Kidney epithelial cell (primary cell): ENCODE measurements around the gene PARP9. TPM values are rescaled to one million over a fixed set of nuclear protein-coding genes. Genes with fewer than 3 reads are reported as not detected.

Source experiments
- DNase-seq: peaks from one replicate; pipeline ENCODE4 v3.0.0-alpha.2; 2010; ENCODE audit warnings: low read depth
- H3K27me3 ChIP-seq: 2 replicates; pipeline ENCODE4 v1.6.0; 2011; ENCODE audit warnings: low read length; ENCODE audit not compliant: control insufficient read depth, insufficient read depth
- H3K36me3 ChIP-seq: 2 replicates; pipeline ENCODE4 v1.5.1; 2011; ENCODE audit warnings: low read length; ENCODE audit not compliant: control insufficient read depth, insufficient read depth
- H3K4me3 ChIP-seq: 2 replicates; pipeline ENCODE4 v1.5.1; 2011; ENCODE audit warnings: low read depth, mild to moderate bottlenecking, control low read depth, low read length
- total RNA-seq: library from RNA; depleted of rRNA; stranded (reverse); fragments of >200 nt; gene quantifications from 2 replicates; pipeline ENCODE4 v1.2.3, GENCODE V29; 2015
- TF ChIP-seq, protein P1 (sequence below): IDR thresholded peaks from 2 replicates; pipeline ENCODE4 v1.5.1; 2011; ENCODE audit warnings: mild to moderate bottlenecking, moderate library complexity, low read length, control low read depth, inconsistent platforms; ENCODE audit not compliant: insufficient read depth, poor library complexity, severe bottlenecking

PARP9 gene
- total RNA-seq, 1 donor from 2014 or later: 15.8 TPM

DNA sequence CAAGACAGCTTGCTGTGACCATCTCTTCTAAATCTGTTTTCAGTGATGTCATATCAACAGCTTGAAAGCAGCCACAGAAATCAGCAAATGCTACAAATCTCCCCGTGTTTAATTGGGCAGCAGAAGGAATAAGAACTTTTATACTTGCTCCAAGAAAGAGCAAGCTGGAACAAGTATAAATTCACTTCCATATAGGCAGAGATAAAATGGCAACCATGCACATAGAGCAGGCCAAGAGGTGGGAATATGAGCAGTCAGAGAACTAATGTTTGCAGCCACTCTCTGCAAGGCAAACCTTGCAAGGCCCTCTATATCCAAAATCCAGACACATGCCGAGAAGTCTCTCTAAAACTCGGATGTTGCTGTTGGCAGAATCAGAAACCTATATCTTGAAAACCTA is 16.0 kb downstream of the PARP9 start:
- no peaks in the 10 kb centered on the region for H3K36me3 ChIP-seq

DNA sequence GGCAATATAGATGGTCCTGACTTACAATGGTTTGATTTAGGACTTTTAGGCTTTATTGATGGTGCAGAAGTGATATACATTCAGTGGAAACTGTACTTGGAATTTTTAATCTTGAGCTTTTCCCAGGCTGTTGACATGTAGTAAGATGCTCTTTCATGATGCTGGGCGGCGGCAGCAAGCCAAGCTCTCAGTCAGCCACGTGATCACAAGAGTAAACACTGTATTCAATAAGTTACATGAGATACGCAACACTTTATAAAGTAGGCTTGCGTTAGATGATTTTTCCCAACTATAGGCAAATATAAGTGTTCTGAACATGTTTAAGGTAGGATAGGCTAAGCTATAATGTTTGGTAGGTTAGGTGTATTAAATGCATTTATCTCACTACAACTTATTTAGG is 17.9 kb downstream of the PARP9 start:
- no peaks in the 10 kb centered on the region for H3K27me3 ChIP-seq
- H3K4me3 ChIP-seq: no peak overlapping the region
- DNase-seq: no peak
- H3K36me3 ChIP-seq: no peaks in the 10 kb centered on the region
- TF ChIP-seq, protein P1, sequence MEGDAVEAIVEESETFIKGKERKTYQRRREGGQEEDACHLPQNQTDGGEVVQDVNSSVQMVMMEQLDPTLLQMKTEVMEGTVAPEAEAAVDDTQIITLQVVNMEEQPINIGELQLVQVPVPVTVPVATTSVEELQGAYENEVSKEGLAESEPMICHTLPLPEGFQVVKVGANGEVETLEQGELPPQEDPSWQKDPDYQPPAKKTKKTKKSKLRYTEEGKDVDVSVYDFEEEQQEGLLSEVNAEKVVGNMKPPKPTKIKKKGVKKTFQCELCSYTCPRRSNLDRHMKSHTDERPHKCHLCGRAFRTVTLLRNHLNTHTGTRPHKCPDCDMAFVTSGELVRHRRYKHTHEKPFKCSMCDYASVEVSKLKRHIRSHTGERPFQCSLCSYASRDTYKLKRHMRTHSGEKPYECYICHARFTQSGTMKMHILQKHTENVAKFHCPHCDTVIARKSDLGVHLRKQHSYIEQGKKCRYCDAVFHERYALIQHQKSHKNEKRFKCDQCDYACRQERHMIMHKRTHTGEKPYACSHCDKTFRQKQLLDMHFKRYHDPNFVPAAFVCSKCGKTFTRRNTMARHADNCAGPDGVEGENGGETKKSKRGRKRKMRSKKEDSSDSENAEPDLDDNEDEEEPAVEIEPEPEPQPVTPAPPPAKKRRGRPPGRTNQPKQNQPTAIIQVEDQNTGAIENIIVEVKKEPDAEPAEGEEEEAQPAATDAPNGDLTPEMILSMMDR: no peak

More for the DNA sequence above, 16.0 kb downstream of the PARP9 start:
- H3K27me3 ChIP-seq: no peaks in the 10 kb centered on the region
- no peak overlapping the region for H3K4me3 ChIP-seq
- DNase-seq: no peak
- TF ChIP-seq, protein P1: no peak

DNA sequence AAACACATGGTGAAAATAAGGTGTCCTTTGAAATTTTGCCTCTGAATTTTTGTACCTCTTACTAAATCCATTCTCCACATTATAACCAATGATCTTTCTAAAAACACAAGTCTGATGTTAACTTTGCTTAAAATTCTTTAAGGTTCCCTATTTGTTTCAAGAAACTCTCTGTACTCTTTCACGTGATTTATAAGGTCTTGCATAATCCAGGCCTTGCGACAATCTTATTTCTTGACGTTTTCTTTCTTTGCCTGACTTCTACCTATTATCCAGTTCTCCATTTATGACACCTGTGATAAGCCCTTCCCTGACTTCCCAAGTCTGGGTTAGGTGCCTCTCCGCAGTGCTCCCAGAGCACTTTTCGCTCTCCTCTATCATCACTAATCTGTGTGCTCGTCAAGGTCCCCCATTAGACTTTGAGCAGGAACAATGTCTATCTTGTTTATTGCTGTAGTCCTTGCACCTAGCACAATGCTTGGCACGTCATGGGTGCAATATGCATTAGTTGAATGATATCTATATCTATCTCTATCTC is 25.1 kb downstream of the PARP9 start:
- TF ChIP-seq, protein P1: no peak
- Histone ChIP-seq H3K4me3 (no peak overlapping the region), H3K36me3 (no peaks in the 10 kb centered on the region), H3K27me3 (no peaks in the 10 kb centered on the region)
- DNase-seq: no peak

DNA sequence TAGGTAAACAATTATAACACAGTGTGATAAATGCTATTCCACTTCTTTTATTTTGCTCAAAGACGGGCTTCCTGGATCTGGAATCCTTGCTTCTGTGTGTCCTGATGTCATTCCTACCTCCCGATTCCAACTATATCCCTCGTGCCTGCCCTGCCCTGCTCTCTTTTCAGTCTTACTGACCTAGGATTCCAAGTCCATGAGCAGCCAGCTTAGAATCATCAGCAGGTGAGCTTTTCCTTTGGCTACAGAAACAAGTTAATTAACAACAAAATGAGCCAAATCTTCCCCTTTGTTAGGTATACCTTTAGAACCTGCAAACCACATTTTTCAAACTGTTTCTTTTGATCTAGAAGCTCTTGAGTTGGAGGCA is 27.5 kb downstream of the PARP9 start:
- TF ChIP-seq, protein P1: no peak
- Histone ChIP-seq H3K36me3 (peaks cover 2% of the 10 kb centered on the region), H3K4me3 (no peak overlapping the region), H3K27me3 (no peaks in the 10 kb centered on the region)
- DNase-seq: no peak

DNA sequence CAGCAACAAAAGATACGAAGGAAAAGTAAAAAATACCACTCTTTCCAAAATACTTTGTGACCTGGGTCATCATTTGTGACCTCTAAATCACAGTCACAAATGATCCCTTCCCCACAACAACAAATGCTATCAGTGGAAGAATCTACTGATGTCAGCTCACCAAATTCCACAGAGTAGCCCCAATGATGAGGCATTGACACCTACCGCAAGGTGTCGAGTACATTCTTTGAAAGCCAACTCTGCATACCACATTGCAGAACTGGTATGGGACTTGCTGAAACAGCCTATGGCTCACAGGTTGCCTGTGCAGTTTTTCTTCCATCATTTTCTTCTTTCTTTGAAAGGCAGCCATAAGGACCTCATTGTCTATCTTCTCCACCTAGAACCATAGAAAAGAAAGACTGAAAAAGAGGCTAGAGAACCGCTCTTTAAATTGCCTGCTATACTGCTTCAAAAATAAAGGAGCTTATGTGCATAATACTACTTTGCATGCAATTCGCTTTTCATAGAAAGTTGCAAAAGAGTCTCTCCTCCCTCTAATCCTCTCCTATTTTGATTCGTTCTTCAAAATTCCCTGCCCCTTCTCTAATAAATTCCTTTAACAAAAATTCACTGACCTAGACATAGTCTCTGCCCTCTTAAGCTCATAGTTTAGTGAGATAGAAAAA is 28.0 kb downstream of the PARP9 start:
- DNase-seq: no peak
- no peaks in the 10 kb centered on the region for H3K27me3 ChIP-seq
- TF ChIP-seq, protein P1: no peak
- H3K36me3 ChIP-seq: peaks cover 2% of the 10 kb centered on the region
- no peak overlapping the region for H3K4me3 ChIP-seq

DNA sequence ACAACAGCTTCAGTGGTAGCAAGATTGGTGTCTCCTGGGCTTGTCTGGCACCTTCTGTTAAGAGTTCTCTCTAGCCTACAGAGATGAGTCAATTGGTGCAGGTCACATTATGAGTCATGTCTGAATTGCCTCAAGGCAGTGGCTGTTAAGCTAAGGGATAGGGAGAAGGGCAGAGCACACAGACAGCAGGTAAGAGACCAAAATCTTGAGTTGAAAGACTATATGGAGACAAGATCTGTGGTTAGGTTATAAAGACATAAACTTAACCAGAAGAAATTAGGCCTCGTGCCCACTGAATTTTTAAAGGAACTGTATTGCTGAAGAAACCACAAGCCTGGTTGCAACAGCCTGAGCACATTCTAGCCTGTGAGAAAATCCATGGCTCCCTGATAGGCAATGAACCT is 30.2 kb downstream of the PARP9 start:
- peak; percentile 83 for DNase-seq
- TF ChIP-seq, protein P1: no peak
- Histone ChIP-seq H3K36me3 (peaks cover 2% of the 10 kb centered on the region), H3K4me3 (no peak overlapping the region), H3K27me3 (no peaks in the 10 kb centered on the region)
